ENCODE results near the gene CDRT4.
A peak's percentile ranks its signal among the peaks of the same experiment; 100 is the strongest.

Gene CDRT4

GRCh38 chr17:15492791-15493692, 25.6 kb upstream of the CDRT4 start:
- no peak for DNase-seq

GRCh38 chr17:15492186-15492585, 24.8 kb upstream of the CDRT4 start:
- no peak for DNase-seq

GRCh38 chr17:15490634-15491261, 23.3 kb upstream of the CDRT4 start:
- peak; percentile 36 for DNase-seq

- DNase-seq, result no peak
These were observed 21.1 kb upstream of the CDRT4 start for GRCh38 chr17:15488557-15488956.

GRCh38 chr17:15485045-15485444, 17.6 kb upstream of the CDRT4 start:
- DNase-seq, result no peak

GRCh38 chr17:15483431-15483830, 16.0 kb upstream of the CDRT4 start:
- DNase-seq, result no peak

- DNase-seq, result no peak
These were observed 15.1 kb upstream of the CDRT4 start for GRCh38 chr17:15482476-15482875.

GRCh38 chr17:15481481-15481880, 14.1 kb upstream of the CDRT4 start:
- no peak for DNase-seq

GRCh38 chr17:15480204-15480603, 12.8 kb upstream of the CDRT4 start:
- DNase-seq, result no peak

- no peak for DNase-seq
These were observed 12.3 kb upstream of the CDRT4 start for GRCh38 chr17:15479703-15480102.

GRCh38 chr17:15478845-15479244, 11.4 kb upstream of the CDRT4 start:
- DNase-seq, result no peak

GRCh38 chr17:15475631-15476354, 8.4 kb upstream of the CDRT4 start:
- no peak for DNase-seq

- DNase-seq, result no peak
These were observed 5.5 kb upstream of the CDRT4 start for GRCh38 chr17:15472891-15473290.

- DNase-seq, result no peak
These were observed 3.1 kb upstream of the CDRT4 start for GRCh38 chr17:15470536-15470935.

GRCh38 chr17:15469260-15469659, 1.8 kb upstream of the CDRT4 start:
- no peak for DNase-seq

GRCh38 chr17:15468126-15468525, 705 bp upstream of the CDRT4 start:
- DNase-seq, result no peak

GRCh38 chr17:15466131-15466530, 1.3 kb downstream of the CDRT4 start:
- DNase-seq, result no peak

- DNase-seq, result no peak
These were observed 2.2 kb downstream of the CDRT4 start for GRCh38 chr17:15465045-15465701.

GRCh38 chr17:15464231-15464985, 3.0 kb downstream of the CDRT4 start:
- no peak for DNase-seq

GRCh38 chr17:15462976-15463772, 4.2 kb downstream of the CDRT4 start:
- DNase-seq, result no peak

- DNase-seq, result no peak
These were observed 9.7 kb downstream of the CDRT4 start for GRCh38 chr17:15457723-15458094.
